Measurements from ENCODE around the gene STX3. TPM values are rescaled to one million over a fixed set of nuclear protein-coding genes. Genes with fewer than 3 reads are reported as not detected.

STX3 gene
- total and polyA plus RNA-seq, 2 of the 8 experiments (the other 6 are each of a cell fraction or from before 2014, with no cell fraction given): 50.5 to 56.1 TPM

DNA sequence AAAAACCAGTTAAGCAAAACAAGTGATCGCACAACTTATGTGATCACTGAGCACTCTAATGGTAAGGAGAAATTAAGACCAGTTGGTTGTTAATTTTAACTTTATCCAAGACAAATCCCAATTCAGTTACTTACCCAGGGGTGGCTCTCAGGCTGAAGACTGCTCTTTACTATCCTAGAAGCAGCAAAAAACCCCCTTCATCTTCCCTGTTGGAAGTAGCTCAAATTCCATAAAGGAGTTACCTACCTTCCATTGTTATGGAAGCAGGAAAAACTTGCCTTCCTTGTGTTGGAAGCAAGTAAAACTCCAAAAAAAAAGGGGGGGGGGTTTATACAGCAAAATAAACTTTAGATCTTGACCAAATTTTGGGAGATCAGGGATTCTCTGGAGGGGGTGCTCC is 60.6 kb downstream of the STX3 start:
- H2AFZ ChIP-seq (ENCODE audit: low read length): no peak overlapping the region
- no peaks in the 10 kb centered on the region for H3K79me2 ChIP-seq (ENCODE audit: control insufficient read depth in 1 of 2, insufficient read depth in 2 of 2, low read length in 2 of 2)
- FAIRE-seq (peak; percentile 62), DNase-seq (ENCODE audit: low read depth in 1 of 2, low spot score in 2 of 2) (no peak)
- H2AK5ac ChIP-seq (ENCODE audit: low read depth, low read length): no peak overlapping the region
- H3K4ac ChIP-seq (replicated peaks; ENCODE audit: insufficient read length, low read depth, low read length): no peak overlapping the region
- POLR2A ChIA-PET (ENCODE audit: partially characterized antibody): interaction anchor here (0.6 kb wide), 1 partner anchor 33 kb away, joined by 3 read pairs; no protein-coding TSS in a partner anchor
- H3K4me1 ChIP-seq (replicated peaks in 1 of 4; ENCODE audit: control insufficient read depth in 3 of 4, insufficient read depth in 4 of 4, low read length in 3 of 4): peaks cover 6 to 13% (median 9%) of the 10 kb centered on the region in 4 experiments; a peak in 6 of 7 replicates
- CTCF ChIA-PET (ENCODE audit: partially characterized antibody): interaction anchor here (0.6 to 2.9 kb wide), 4 partner anchors 14 to 415 kb away, joined by 3 to 14 read pairs (median 4); partner anchors contain the start of gene STX3
- H2BK15ac ChIP-seq (ENCODE audit: low read length): no peak overlapping the region
- 0 out of 2 replicates have a peak overlapping the region, but pooled peaks have one; percentile 35 for H2BK12ac ChIP-seq (ENCODE audit: low read depth, low read length)
- no peaks in the 10 kb centered on the region for H3K27me3 ChIP-seq (replicated peaks in 1 of 4; ENCODE audit: control insufficient read depth in 3 of 4, extremely low read depth in 1 of 4, insufficient read depth in 3 of 4, low read length in 3 of 4)
- no peak for TF ChIP-seq CREB1 (IDR thresholded peaks at IDR 0.05)
- peak; percentile 61 for TF ChIP-seq SP1 (IDR thresholded peaks at IDR 0.05; ENCODE audit: low read depth, low read length)
- no peak for TF ChIP-seq BRCA1 (IDR thresholded peaks at IDR 0.05; ENCODE audit: low read depth, low read length)
- TF ChIP-seq YY1 (IDR thresholded peaks at IDR 0.05; ENCODE audit: low read depth, low read length): 0 out of 2 replicates have a peak, but pooled peaks have one; percentile 32
- 0 out of 2 replicates have a peak, but pooled peaks have one; percentile 1 for TF ChIP-seq TBP (IDR thresholded peaks at IDR 0.05; ENCODE audit: low read depth, low read length)
- no peak for TF ChIP-seq ZNF274 (IDR thresholded peaks at IDR 0.05; ENCODE audit: borderline replicate concordance, extremely low read depth, low read length)
- no peak for TF ChIP-seq MAFK (IDR thresholded peaks at IDR 0.05; ENCODE audit: low read depth, low read length)
- no peak for TF ChIP-seq SIX5 (IDR thresholded peaks at IDR 0.05; ENCODE audit: low read depth, low read length)
- TF ChIP-seq JUN (IDR thresholded peaks at IDR 0.05; ENCODE audit: low read depth, low read length): no peak
- no peak for TF ChIP-seq SIN3A (conservative IDR thresholded peaks at IDR 0.05 in 1 of 2, IDR thresholded peaks at IDR 0.05 in 1 of 2; ENCODE audit: low read depth in 1 of 2, low read length in 2 of 2)
- TF ChIP-seq GTF2F1 (IDR thresholded peaks at IDR 0.05; ENCODE audit: borderline replicate concordance, low read depth, low read length): no peak
- no peak overlapping the region for H3K23ac ChIP-seq (ENCODE audit: insufficient read length)
- no peaks in the 10 kb centered on the region for H3K79me1 ChIP-seq (ENCODE audit: low read depth, low read length)
- peak overlapping the region; percentile 82; the same call in 1 of the 2 replicates for H3K27ac ChIP-seq (ENCODE audit: low read depth, low read length)
- H4K91ac ChIP-seq (replicated peaks; ENCODE audit: insufficient read length, low read length): no peak overlapping the region
- peak overlapping the region; percentile 84 for H2BK120ac ChIP-seq (replicated peaks; ENCODE audit: low read depth, low read length)
- H3K23me2 ChIP-seq (ENCODE audit: low read depth, low read length): no peaks in the 10 kb centered on the region; the same call in 1 of the 2 replicates
- H4K8ac ChIP-seq (ENCODE audit: extremely low read depth, insufficient read depth, low read length): no peak overlapping the region
- no peaks in the 10 kb centered on the region for H4K20me1 ChIP-seq (replicated peaks in 1 of 2; ENCODE audit: control insufficient read depth in 1 of 2, insufficient read depth in 2 of 2, low read length in 2 of 2)
- no peak overlapping the region for H3K18ac ChIP-seq (ENCODE audit: extremely low read depth, low read length)
- no peak overlapping the region for H4K5ac ChIP-seq (ENCODE audit: insufficient read length, low read depth, low read length)
- 15% methylated on average over 1 of the region's 1 CpG; no CpG with 5 or more reads in 1 of the 2 experiments for WGBS, 2 experiments (ENCODE audit: extremely low coverage in 1 of 2, insufficient coverage in 1 of 2, insufficient read length in 1 of 2, insufficient replicate concordance in 2 of 2, low coverage in 1 of 2, low lambda C conversion rate in 2 of 2, missing lambda C conversion rate in 1 of 2)
- peak overlapping the region in 3 of 4 experiments; percentile 36 to 71 (median 36); a peak in 6 of 7 replicates for H3K9ac ChIP-seq (replicated peaks in 1 of 4; ENCODE audit: extremely low read depth in 1 of 4, low read depth in 3 of 4, low read length in 3 of 4)
- H3K9me3 ChIP-seq (ENCODE audit: insufficient read depth in 2 of 2, low read depth in 1 of 2, low read length in 1 of 2): no peaks in the 10 kb centered on the region
- H3K56ac ChIP-seq (replicated peaks; ENCODE audit: insufficient read length, low read depth, low read length): no peak overlapping the region
- peak overlapping the region; percentile 24 to 63 (median 36); a peak in 7 of 8 replicates for H3K4me3 ChIP-seq (ENCODE audit: extremely low read depth in 1 of 4, insufficient read depth in 2 of 4, low read depth in 3 of 4, low read length in 4 of 4)
- H3K4me2 ChIP-seq (ENCODE audit: insufficient read depth in 1 of 2, low read depth in 2 of 2, low read length in 2 of 2): peak overlapping the region; percentile 61 to 78
- H2BK20ac ChIP-seq (ENCODE audit: low read length): no peak overlapping the region
- no peak overlapping the region for H3K14ac ChIP-seq (ENCODE audit: insufficient read length)
- H3K36me3 ChIP-seq (ENCODE audit: control insufficient read depth in 2 of 4, insufficient read depth in 4 of 4, low read length in 3 of 4): no peaks in the 10 kb centered on the region
- peak overlapping the region; percentile 64; the same call in 1 of the 2 replicates for H2BK5ac ChIP-seq (ENCODE audit: low read depth, low read length)

All from H1 (cell line).